Epithelial cell of proximal tubule (primary cell): ENCODE data around the gene BUB1B. TPM values are rescaled to one million over a fixed set of nuclear protein-coding genes. Genes with fewer than 3 reads are reported as not detected.

ENCODE experiments used
- DNase-seq: peaks from one replicate; pipeline ENCODE4 v3.0.0-alpha.2; 2011; ENCODE audit warnings: low read depth
- H3K4me3 ChIP-seq: 2 replicates; pipeline ENCODE4 v1.5.1; 2011; ENCODE audit warnings: low read depth, mild to moderate bottlenecking, low read length
- total RNA-seq: library from RNA; depleted of rRNA; stranded (reverse); fragments of >200 nt; gene quantifications from 2 replicates; pipeline ENCODE4 v1.2.3, GENCODE V29; 2015
- TF ChIP-seq, protein P1 (sequence below): conservative IDR thresholded peaks from 2 replicates; pipeline ENCODE4 v1.5.1; 2012; ENCODE audit warnings: low read depth, mild to moderate bottlenecking, low read length

Gene BUB1B
- total RNA-seq, 1 donor from 2014 or later = 86.4 TPM

DNA sequence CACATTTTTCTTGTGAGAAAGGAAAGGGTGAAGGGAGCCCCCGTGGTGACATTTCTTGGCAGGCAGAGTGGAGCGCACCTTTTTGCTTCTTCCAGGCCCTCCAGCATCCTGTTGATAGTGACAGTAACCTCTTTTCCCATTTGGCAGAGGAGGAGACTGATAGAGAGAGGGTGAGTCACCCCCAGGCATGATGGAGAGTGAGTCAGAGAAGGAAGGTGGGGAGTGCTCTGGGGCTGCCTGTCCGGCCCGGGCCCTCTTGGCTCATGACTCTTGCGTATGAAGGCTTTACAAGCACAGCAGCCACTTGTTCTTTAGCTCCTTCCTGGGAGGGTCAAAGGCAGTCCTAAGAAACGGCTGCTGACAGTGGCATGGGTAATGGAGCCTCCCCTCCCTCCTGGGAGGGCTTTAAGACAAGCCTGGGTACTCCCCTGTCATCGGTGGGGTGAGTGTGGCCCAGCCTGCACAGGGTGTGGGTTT is 106.0 kb downstream of the BUB1B start:
- TF ChIP-seq, protein P1, sequence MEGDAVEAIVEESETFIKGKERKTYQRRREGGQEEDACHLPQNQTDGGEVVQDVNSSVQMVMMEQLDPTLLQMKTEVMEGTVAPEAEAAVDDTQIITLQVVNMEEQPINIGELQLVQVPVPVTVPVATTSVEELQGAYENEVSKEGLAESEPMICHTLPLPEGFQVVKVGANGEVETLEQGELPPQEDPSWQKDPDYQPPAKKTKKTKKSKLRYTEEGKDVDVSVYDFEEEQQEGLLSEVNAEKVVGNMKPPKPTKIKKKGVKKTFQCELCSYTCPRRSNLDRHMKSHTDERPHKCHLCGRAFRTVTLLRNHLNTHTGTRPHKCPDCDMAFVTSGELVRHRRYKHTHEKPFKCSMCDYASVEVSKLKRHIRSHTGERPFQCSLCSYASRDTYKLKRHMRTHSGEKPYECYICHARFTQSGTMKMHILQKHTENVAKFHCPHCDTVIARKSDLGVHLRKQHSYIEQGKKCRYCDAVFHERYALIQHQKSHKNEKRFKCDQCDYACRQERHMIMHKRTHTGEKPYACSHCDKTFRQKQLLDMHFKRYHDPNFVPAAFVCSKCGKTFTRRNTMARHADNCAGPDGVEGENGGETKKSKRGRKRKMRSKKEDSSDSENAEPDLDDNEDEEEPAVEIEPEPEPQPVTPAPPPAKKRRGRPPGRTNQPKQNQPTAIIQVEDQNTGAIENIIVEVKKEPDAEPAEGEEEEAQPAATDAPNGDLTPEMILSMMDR = no peak
- peak; percentile 35 for DNase-seq
- no peak overlapping the region for H3K4me3 ChIP-seq

DNA sequence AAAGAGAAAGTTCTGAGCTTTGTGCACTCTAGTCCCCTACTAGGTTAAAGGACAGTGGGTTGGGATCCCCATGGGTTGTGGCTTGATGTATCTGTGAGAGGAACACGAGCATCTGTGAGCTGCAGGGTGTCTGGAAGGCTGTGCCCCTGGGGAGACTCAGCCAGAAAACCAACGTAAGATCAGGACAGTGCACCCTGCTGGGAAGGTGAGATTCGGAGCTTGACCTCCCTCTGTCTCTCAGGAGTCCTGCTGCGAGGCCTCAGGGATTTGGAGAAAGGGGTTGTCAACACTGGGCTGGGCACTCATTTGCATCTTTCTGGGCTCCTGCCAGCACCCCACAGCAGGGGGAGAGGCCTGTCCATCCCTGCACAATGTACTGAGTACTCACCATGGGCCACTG is 106.8 kb downstream of the BUB1B start:
- DNase-seq = no peak
- TF ChIP-seq, protein P1 = no peak
- no peak overlapping the region for H3K4me3 ChIP-seq

DNA sequence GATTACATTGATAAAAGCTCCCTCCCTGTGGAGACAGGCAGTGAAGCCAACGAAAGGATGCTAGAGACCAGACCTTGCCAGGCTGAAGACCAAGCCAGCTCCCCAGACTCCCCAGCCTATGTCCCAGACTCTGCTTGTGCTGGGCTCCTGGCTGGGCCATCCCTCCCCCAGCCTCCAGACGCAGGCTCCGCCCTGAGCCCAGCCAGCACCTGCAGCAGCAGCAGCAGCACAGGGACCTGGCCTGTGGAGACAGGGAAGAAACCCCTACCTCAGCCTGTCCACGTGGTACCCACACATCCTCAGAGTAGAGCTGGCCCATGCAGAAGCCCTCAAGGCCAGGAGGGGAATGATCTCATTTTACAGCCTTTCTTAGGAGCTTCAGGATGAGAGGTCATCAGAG is 108.7 kb downstream of the BUB1B start:
- TF ChIP-seq, protein P1 = no peak
- no peak for DNase-seq
- H3K4me3 ChIP-seq = no peak overlapping the region

DNA sequence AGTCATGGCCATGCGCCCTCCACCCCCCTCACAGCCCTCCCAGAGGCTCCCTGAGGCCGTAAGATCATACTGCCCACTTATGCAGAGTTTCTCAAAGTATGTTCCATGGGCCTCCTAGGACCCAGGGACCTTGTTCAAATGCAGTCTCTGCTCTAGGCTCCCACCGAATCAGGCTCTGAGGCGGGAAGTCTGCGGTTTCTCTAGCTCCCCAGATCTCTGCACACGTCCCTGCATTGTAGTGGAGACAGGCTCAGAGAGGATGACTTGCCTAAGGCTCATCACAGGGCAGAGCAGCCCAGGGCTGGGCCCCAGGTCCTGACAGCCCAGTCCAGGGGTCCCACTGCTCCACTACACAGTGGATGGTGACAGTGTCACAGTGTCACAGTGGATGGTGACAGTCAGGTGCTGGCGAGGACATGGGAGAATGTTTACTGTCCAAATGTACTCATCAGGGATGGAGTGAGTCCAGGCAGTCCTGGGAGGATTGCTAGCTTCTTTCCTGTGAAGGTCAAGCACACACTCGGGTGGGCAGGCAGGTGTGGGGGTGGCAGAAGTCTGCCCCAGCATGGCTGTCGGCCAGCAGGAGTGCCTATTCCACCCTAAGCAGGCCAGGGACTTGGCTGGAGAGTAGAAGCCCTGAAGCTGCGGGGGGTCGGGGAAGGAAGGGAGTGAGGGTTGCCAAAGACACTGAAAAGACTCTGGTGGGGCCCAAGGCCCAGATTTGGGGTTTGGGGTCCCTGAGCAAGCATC is 109.6 kb downstream of the BUB1B start:
- TF ChIP-seq, protein P1 = no peak

More for the DNA sequence above, 109.6 kb downstream of the BUB1B start:
- no peak overlapping the region for H3K4me3 ChIP-seq
- no peak for DNase-seq

Other genes starting within 250 kb of the BUB1B start
- gene GPR176, start 240.8 kb upstream of the BUB1B start, total RNA-seq = 32.1 and 35.4 TPM in 2 replicates
- 79.6 and 100 TPM in 2 replicates for gene EIF2AK4, start 227.0 kb upstream of the BUB1B start, total RNA-seq
- 277 and 402 TPM in 2 replicates for gene SRP14, start 121.9 kb upstream of the BUB1B start, total RNA-seq
- 4.6 and 33.1 TPM in 2 replicates for gene BMF, start 52.2 kb upstream of the BUB1B start, total RNA-seq
- gene PAK6, start 78.0 kb downstream of the BUB1B start, total RNA-seq = 4.5 and 7.1 TPM in 2 replicates
- 0.22 TPM in 1 of 2 replicates, not detected in the other for gene ANKRD63, start 122.0 kb downstream of the BUB1B start, total RNA-seq
- gene PLCB2, start 146.9 kb downstream of the BUB1B start, total RNA-seq = 0.81 and 1.2 TPM in 2 replicates
- gene INAFM2, start 162.6 kb downstream of the BUB1B start, total RNA-seq = 15.3 and 17.3 TPM in 2 replicates
- gene CCDC9B, start 179.9 kb downstream of the BUB1B start, total RNA-seq = 4.6 and 10.7 TPM in 2 replicates
- not detected in 2 replicates for gene PHGR1, start 190.0 kb downstream of the BUB1B start, total RNA-seq
- gene DISP2, start 197.2 kb downstream of the BUB1B start, total RNA-seq = 0.22 and 0.40 TPM in 2 replicates
- 54.7 and 107 TPM in 2 replicates for gene KNSTRN, start 221.7 kb downstream of the BUB1B start, total RNA-seq
- gene IVD, start 244.7 kb downstream of the BUB1B start, total RNA-seq = 34.4 and 41.2 TPM in 2 replicates